Activated T-helper 1 cell treated with Interleukin-2 at 50 U/mL for 16 hours (primary cell): ENCODE data around the gene DNAH6.
A peak's percentile ranks its signal among the peaks of the same experiment; 100 is the strongest.
"Not testable (repeated sequence)": the region's sequence is repeated elsewhere in the genome, so short reads cannot be mapped to it uniquely, and the experiment has no call there.

Experiments
- DNase-seq: peaks from one replicate; pipeline ENCODE4 v3.0.0-alpha.2; 2020; ENCODE audit warnings: low read depth

Gene DNAH6

GRCh38 chr2:84748341-84748740 lies 232.0 kb downstream of the DNAH6 start:
- DNase-seq = no peak

- DNase-seq = no peak
Measured at GRCh38 chr2:84749442-84749841, 233.1 kb downstream of the DNAH6 start.

- no peak for DNase-seq
Measured at GRCh38 chr2:84755096-84755495, 238.8 kb downstream of the DNAH6 start.

DNA sequence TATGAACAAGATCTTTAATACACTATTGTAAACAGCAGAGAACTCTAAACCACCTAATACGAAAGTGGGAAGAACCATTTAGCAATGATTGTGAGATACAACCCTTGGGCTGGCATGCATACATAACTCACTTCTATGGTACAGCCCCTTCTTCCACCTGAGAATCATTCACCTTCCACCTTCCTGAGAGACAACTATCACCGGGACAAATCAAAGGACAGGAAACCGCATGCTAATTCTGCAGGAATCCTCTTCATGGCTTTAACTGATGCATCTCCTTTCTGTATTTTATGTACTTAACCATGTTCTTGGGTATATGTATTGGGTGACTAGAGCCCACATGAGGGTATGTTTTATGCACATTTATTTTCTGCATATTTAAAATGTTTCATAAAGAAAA lies 241.3 kb downstream of the DNAH6 start:
- no peak for DNase-seq

DNA sequence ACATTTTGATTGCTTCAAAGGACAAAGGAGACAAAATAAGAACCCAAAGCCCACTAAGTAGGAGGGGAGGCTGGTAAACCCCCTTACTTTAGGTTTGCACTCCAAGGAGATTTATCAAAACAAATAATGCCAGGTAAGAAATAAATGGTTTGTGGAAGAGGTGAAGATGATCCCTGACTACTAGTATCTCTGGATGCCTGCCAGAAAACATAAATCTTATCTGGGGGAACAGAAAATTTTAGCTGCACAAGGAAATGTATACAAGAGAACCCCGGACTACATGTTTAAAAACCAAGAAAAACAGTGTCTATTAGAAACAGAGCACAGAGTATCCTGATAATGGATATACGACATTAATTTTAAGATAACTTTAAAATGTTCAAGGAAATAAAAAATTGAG lies 250.5 kb downstream of the DNAH6 start:
- no peak for DNase-seq

GRCh38 chr2:84768840-84769239 lies 252.5 kb downstream of the DNAH6 start:
- no peak for DNase-seq

GRCh38 chr2:84770280-84770679 lies 254.0 kb downstream of the DNAH6 start:
- DNase-seq = no peak

GRCh38 chr2:84771251-84771650 lies 255.0 kb downstream of the DNAH6 start:
- DNase-seq = no peak

GRCh38 chr2:84773562-84773961 lies 257.3 kb downstream of the DNAH6 start:
- DNase-seq = not testable (repeated sequence)

- no peak for DNase-seq
Measured at GRCh38 chr2:84776011-84776410, 259.7 kb downstream of the DNAH6 start.

DNA sequence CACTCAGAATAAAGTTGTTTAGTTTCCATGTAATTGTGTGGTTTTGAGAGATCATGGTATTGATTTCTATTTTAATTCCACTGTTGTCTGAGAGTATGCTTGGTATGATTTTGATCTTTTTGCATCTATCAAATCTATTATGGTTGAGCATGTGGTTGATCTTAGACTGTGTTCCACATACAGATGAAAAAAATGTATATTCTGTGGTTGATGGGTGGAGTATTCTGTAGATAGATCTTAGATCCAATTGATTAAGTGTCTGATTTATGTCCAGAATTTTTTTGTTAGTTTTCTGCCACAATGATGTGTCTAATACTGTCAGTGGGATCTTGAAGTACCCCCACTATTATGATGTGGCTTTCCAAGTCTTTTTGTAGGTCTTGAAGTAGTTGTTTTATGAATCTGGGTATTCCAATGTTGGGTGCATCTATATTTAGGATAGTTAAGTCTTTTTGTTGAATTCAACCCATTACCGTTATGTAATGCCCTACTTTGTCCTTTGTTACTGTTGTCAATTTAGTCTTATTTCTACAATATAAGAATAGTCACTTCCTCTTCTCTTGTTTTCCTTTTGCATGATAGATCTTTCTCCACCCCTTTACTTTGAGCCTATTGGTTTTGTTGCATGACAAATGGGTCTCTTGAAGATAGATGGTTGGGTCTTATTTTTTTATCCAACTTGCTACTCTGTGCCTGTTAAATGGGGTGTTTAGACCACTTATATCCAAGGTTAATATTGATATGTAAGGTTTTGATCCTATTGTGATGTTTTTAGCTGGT lies 262.8 kb downstream of the DNAH6 start:
- no peak for DNase-seq

GRCh38 chr2:84779781-84780180 lies 263.5 kb downstream of the DNAH6 start:
- DNase-seq = no peak

- peak; percentile 38 for DNase-seq
Measured at GRCh38 chr2:84781942-84782716, 265.8 kb downstream of the DNAH6 start.

DNA sequence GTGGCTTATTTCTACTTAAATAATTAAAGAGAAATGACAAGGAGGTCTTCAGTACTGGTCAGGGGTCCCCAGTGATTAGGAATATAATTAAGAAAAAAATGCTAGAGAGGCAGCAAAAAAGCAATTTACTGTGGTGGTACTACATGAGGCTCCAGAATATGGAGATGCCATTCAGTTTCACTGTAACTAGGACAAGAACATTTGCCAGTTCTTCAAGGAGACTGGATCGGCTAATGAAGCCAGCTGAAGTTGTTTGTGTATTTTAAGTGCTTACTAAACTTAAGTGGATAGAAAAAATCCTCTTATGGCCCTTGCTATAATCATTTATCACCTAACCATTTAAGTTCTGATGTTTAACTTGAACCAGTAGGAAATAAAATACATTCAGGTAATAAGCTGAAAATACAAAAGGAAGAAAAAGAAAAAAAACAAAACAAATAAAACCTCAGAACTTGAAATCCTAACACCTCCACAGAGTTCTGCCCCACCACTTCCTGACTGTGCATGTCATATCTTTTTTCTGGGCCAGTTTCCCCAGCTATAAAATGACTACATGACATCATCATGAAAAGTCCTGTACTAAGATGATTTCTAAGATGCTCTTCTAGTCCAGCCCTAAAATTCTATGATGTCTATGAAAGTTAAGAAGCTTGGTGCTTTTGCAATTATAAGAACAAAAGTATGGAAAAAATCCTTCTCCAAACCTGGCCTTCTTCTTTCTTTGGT lies 266.6 kb downstream of the DNAH6 start:
- no peak for DNase-seq

DNA sequence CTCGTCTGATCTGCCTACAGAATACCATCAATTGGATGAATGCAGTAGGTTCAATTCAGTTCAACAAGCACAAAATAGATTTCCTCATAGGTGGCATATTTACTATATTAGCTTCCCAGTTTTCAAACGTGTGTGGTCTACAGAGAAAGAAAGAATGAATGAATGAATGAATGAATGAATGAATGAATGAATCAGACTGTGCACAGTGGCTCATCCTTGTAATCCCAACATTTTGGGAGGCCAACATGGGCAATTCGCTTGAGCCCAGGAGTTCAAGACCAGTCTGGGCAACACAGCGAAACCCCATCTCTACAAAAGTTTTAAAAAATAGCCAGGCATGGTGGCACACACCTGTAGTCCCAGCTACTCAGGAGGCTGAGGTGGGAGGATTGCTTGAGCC lies 269.7 kb downstream of the DNAH6 start:
- DNase-seq = no peak

- no peak for DNase-seq
Measured at GRCh38 chr2:84786601-84787000, 270.3 kb downstream of the DNAH6 start.

DNA sequence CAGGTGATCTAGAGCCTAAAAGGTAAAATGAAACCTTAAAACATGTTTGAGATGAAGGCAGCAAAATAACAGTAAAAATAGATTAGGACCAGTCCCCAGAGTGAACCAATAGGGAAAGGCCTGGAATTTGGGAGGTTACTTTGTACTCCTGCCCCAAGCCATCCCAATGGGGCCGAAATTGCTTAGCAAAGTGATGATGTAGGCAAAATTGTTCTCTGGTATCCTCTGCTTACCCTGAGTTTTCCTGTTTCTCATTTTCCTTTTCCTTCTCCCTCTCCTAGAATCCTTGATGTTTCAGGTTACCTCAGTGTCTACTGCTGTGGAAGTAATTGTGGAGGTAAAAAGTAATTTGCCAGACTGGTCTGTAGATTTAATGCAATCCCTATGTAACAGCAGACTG lies 271.7 kb downstream of the DNAH6 start:
- no peak for DNase-seq

DNA sequence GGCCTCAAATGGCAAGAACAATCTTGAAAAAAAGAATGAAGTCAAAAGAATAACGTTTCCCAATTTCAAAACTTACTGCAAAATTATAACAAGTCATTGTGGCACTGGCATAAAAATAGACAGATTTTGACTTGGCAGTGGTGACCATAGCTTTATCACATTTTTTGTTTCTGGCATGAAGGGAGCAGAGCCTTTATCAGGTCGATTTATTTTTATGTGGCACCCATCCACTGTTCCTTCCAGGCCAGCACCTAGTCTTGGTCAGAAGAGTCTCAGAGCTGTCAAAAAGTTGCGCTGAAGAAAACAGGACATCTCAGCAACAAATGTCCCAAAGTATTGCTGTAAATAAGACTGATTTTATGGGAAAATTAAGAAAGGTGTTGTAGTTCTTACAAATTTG lies 272.2 kb downstream of the DNAH6 start:
- DNase-seq = no peak

GRCh38 chr2:84792856-84793522 lies 276.7 kb downstream of the DNAH6 start:
- no peak for DNase-seq

DNA sequence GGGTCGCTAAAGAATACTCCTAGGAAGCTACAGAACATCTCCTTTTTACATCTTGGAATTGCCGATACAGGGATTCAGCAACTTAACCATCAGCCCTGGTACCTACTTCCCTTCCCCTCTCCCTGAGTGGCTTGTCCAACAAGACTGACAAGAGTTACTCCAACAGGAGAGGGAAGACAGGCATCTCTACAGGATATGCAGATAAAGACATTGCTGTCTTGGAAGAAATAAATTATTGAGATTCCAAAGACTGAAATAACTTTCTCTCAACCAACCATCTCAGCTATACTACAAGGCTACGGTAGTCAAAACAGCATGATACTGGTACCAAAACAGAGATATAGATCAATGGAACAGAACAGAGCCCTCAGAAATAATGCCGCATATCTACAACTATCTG lies 277.3 kb downstream of the DNAH6 start:
- DNase-seq = no peak

DNA sequence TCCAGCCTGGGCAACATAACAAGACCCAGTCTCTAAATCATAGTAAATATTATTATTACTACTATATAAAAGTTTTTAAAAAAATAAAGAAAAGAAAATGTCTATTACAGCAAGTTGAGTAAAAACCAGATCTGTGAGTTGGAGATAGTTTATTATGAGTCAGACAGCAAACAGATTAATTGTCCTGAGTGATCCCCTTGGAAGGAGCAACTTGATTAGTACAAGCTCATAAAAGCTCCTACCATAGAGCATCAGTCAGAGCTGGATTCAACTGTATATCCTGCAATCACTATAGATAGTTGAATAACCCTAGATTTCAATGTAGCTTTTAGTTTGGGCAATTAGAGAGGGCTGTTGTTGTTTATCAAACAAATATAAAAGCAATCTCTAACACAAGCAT lies 280.5 kb downstream of the DNAH6 start:
- no peak for DNase-seq

- DNase-seq = no peak
Measured at GRCh38 chr2:84797271-84797670, 281.0 kb downstream of the DNAH6 start.
